OCI-LY1 (cell line): ENCODE measurements around the gene PDPR.
"Not testable (repeated sequence)": the region's sequence is repeated elsewhere in the genome, so short reads cannot be mapped to it uniquely, and the experiment has no call there.

ENCODE experiments used
- H2AFZ ChIP-seq: fragments of 200-600 bp; sonication (generic), shearing (Covaris generic); 2 replicates; pipeline ENCODE4 v1.6.0; 2014; ENCODE audit warnings: antibody characterized with exemption, mild to moderate bottlenecking, low read length
- H3F3A ChIP-seq: fragments of 200-600 bp; sonication (generic), shearing (Covaris generic); 2 replicates; pipeline ENCODE4 v1.6.0; 2014; ENCODE audit warnings: mild to moderate bottlenecking, antibody characterized with exemption, low read length, moderate library complexity; ENCODE audit not compliant: insufficient read depth
- H3K27ac ChIP-seq: fragments of 200-600 bp; sonication (generic); 2 replicates; pipeline ENCODE4 v1.5.1; 2014; ENCODE audit warnings: low read length, mixed run types, mild to moderate bottlenecking, low read depth; ENCODE audit not compliant: poor library complexity, severe bottlenecking
- H3K27me3 ChIP-seq: fragments of 200-600 bp; sonication (generic); 2 replicates; pipeline ENCODE4 v1.6.0; 2014; ENCODE audit warnings: antibody characterized with exemption, mild to moderate bottlenecking, low read length, moderate library complexity; ENCODE audit not compliant: insufficient read depth
- H3K36me3 ChIP-seq: fragments of 200-600 bp; sonication (generic); 2 replicates; pipeline ENCODE4 v1.6.1; 2014; ENCODE audit warnings: mild to moderate bottlenecking, antibody characterized with exemption, low read length, moderate library complexity, mixed read lengths; ENCODE audit not compliant: insufficient read depth
- H3K4me1 ChIP-seq: fragments of 200-600 bp; sonication (generic); 2 replicates; pipeline ENCODE4 v1.5.1; 2014; ENCODE audit warnings: mild to moderate bottlenecking, low read length, moderate library complexity; ENCODE audit not compliant: insufficient read depth, severe bottlenecking
- H3K4me2 ChIP-seq: fragments of 200-600 bp; sonication (generic), shearing (Covaris generic); 2 replicates; pipeline ENCODE4 v1.6.1; 2014; ENCODE audit warnings: low read length
- H3K4me3 ChIP-seq: fragments of 200-600 bp; sonication (generic); 2 replicates; pipeline ENCODE4 v1.5.1; 2014; ENCODE audit warnings: low read length, low read depth, mild to moderate bottlenecking, mixed read lengths; ENCODE audit not compliant: poor library complexity, severe bottlenecking
- H3K79me2 ChIP-seq: fragments of 200-600 bp; shearing (Covaris generic); 2 replicates; pipeline ENCODE4 v1.6.1; 2016; ENCODE audit warnings: mixed run types, low read length, mixed read lengths; ENCODE audit not compliant: insufficient read depth
- H3K9ac ChIP-seq: fragments of 200-600 bp; sonication (generic), shearing (Covaris generic); 2 replicates; pipeline ENCODE4 v1.6.1; 2014; ENCODE audit warnings: mild to moderate bottlenecking, low read length, mixed read lengths
- H3K9me2 ChIP-seq: fragments of 200-600 bp; sonication (generic), shearing (Covaris generic); 2 replicates; pipeline ENCODE4 v1.6.1; 2014; ENCODE audit warnings: low read depth, mild to moderate bottlenecking, low read length, mixed read lengths
- H3K9me3 ChIP-seq: fragments of 200-600 bp; shearing (Covaris generic); 2 replicates; pipeline ENCODE4 v1.6.1; 2014; ENCODE audit warnings: low read length, mixed read lengths
- H4K20me1 ChIP-seq: fragments of 200-600 bp; sonication (generic), shearing (Covaris generic); 2 replicates; pipeline ENCODE4 v1.6.0; 2016; ENCODE audit warnings: mild to moderate bottlenecking, low read length; ENCODE audit not compliant: insufficient read depth
- CTCF ChIP-seq: fragments of 200-600 bp; sonication (generic), shearing (Covaris generic); IDR thresholded peaks from 2 replicates; pipeline ENCODE4 v1.5.1; 2017; ENCODE audit warnings: mild to moderate bottlenecking, antibody characterized with exemption, low read length, moderate library complexity, mixed read lengths
- EZH2 ChIP-seq: fragments of 200-600 bp; sonication (generic), shearing (Covaris generic); IDR thresholded peaks from 2 replicates; pipeline ENCODE4 v1.8.0; 2017; ENCODE audit warnings: borderline replicate concordance, mixed run types, mild to moderate bottlenecking, antibody characterized with exemption, low read length, moderate library complexity, mixed read lengths

PDPR gene

DNA sequence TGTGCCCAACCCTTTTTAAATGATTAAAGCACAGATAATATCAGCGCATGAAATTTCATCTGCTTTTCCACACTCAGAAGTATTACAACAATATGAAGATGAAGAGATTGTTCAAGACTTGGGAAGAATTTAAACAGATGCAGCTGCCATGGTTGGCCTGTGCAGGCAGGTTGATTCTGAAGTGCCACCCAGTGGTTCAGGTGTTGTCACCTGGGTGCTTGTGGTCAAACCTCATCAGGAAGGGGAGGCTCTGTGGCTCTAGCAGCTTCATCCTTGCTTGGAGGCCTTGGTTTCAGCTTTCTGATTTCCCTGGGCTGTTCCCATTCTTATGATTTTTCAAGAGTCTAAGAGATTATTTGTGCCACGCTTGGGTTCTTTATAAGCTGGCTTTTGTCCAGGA lies 37.3 kb downstream of the PDPR start:
- Histone ChIP-seq H3K36me3 (peaks cover 75% of the 10 kb centered on the region), H3K9ac (no peak overlapping the region)
- no peak for TF ChIP-seq EZH2

GRCh38 chr16:70151941-70152509 lies 37.9 kb downstream of the PDPR start:
- H2AFZ ChIP-seq = no peak overlapping the region
- H4K20me1 ChIP-seq = no peaks in the 10 kb centered on the region
- H3K9me3 ChIP-seq = no peaks in the 10 kb centered on the region
- no peaks in the 10 kb centered on the region for H3K9me2 ChIP-seq
- no peak overlapping the region for H3K9ac ChIP-seq
- TF ChIP-seq CTCF = no peak
- TF ChIP-seq EZH2 = no peak
- H3K4me1 ChIP-seq = no peaks in the 10 kb centered on the region
- H3F3A ChIP-seq = no peaks in the 10 kb centered on the region
- no peak overlapping the region for H3K27ac ChIP-seq
- peaks cover 81% of the 10 kb centered on the region for H3K36me3 ChIP-seq
- no peak overlapping the region for H3K4me3 ChIP-seq
- no peak overlapping the region for H3K4me2 ChIP-seq
- H3K79me2 ChIP-seq = no peaks in the 10 kb centered on the region
- no peaks in the 10 kb centered on the region for H3K27me3 ChIP-seq

More for the DNA sequence above, 37.3 kb downstream of the PDPR start:
- Histone ChIP-seq H3K27ac (no peak overlapping the region), H3K4me3 (no peak overlapping the region), H3K9me3 (no peaks in the 10 kb centered on the region), H3K4me2 (no peak overlapping the region), H4K20me1 (no peaks in the 10 kb centered on the region), H3K9me2 (no peaks in the 10 kb centered on the region), H3K27me3 (no peaks in the 10 kb centered on the region), H3F3A (no peaks in the 10 kb centered on the region), H3K79me2 (no peaks in the 10 kb centered on the region), H3K4me1 (no peaks in the 10 kb centered on the region), H2AFZ (no peak overlapping the region)

- Histone ChIP-seq H3K36me3 (peaks cover 88% of the 10 kb centered on the region), H4K20me1 (no peaks in the 10 kb centered on the region)
Measured at GRCh38 chr16:70152578-70153302, 38.6 kb downstream of the PDPR start.

DNA sequence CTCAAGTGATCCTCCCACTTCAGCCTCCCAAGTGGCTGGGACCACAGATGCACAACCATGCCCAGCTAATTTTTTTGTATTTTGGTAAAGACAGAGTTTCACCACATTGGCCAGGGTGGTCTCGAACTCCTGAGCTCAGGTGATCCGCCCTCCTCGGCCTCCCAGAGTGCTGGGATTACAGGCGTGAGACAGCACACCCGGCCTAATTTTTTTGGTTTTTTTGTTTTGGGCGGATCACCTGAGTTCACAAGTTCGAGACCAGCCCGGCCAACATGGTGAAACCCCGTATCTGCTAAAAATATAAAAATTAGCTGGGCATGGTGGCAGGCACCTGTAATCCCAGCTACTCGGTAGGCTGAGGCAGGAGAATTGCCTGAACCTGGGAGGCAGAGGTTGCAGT lies 40.6 kb downstream of the PDPR start:
- not testable (repeated sequence) for H3K9ac ChIP-seq, H3K27me3 ChIP-seq, H3K9me2 ChIP-seq, H3K4me2 ChIP-seq, H3K4me3 ChIP-seq, H3K4me1 ChIP-seq, H4K20me1 ChIP-seq, H2AFZ ChIP-seq, H3K27ac ChIP-seq, H3F3A ChIP-seq, H3K9me3 ChIP-seq, H3K79me2 ChIP-seq
- peaks cover 92% of the 10 kb centered on the region for H3K36me3 ChIP-seq

More at GRCh38 chr16:70152578-70153302, 38.6 kb downstream of the PDPR start:
- no peak overlapping the region for H3K4me2 ChIP-seq
- no peak overlapping the region for H3K4me3 ChIP-seq
- H2AFZ ChIP-seq = no peak overlapping the region
- H3K27ac ChIP-seq = no peak overlapping the region
- TF ChIP-seq CTCF (no peak), EZH2 (no peak)
- H3K9ac ChIP-seq = no peak overlapping the region
- H3K9me3 ChIP-seq = no peaks in the 10 kb centered on the region
- H3F3A ChIP-seq = no peaks in the 10 kb centered on the region
- no peaks in the 10 kb centered on the region for H3K9me2 ChIP-seq
- no peaks in the 10 kb centered on the region for H3K27me3 ChIP-seq
- no peaks in the 10 kb centered on the region for H3K79me2 ChIP-seq
- H3K4me1 ChIP-seq = no peaks in the 10 kb centered on the region
